ENCODE measurements around the gene CBX8. TPM values are rescaled to one million over a fixed set of nuclear protein-coding genes. Genes with fewer than 3 reads are reported as not detected.
A peak's percentile ranks its signal among the peaks of the same experiment; 100 is the strongest.

The CBX8 gene
- total and polyA plus RNA-seq, 2 of the 13 experiments (the other 11 are each of a cell fraction or from before 2014, with no cell fraction given) = 0.34 to 12.6 TPM

GRCh38 chr17:79742951-79743476, 53.9 kb downstream of the CBX8 start (continued):
- TF ChIP-seq ATF5 (CRISPR knock-in tag; IDR thresholded peaks at IDR 0.05; ENCODE audit: low read depth) (no peak), NCOR1 (IDR thresholded peaks at IDR 0.05; ENCODE audit: borderline replicate concordance, low read length) (peak; percentile 91), TRAFD1 (CRISPR knock-in tag; IDR thresholded peaks at IDR 0.05; ENCODE audit: borderline replicate concordance) (no peak; the same call in 1 of the 2 replicates), POGZ (CRISPR knock-in tag; IDR thresholded peaks at IDR 0.05) (peak; percentile 84), ATF4 (CRISPR knock-in tag; IDR thresholded peaks at IDR 0.05) (no peak), ZNF891 (CRISPR knock-in tag; IDR thresholded peaks at IDR 0.05) (peak; percentile 56; the same call in 1 of the 2 replicates), STAT5B (CRISPR knock-in tag; IDR thresholded peaks at IDR 0.05) (no peak), TERF1 (CRISPR knock-in tag; IDR thresholded peaks at IDR 0.05) (no peak), RNF219 (CRISPR knock-in tag; IDR thresholded peaks at IDR 0.05) (no peak), PHF21A (CRISPR knock-in tag; IDR thresholded peaks at IDR 0.05) (peak; percentile 97), KDM5B (CRISPR knock-in tag; IDR thresholded peaks at IDR 0.05; ENCODE audit: borderline replicate concordance) (peak; percentile 88), NCOA5 (CRISPR knock-in tag; IDR thresholded peaks at IDR 0.05) (no peak), CHD2 (IDR thresholded peaks at IDR 0.05; ENCODE audit: low read depth, low read length) (no peak), EED (CRISPR knock-in tag; IDR thresholded peaks at IDR 0.05) (peak; percentile 85), ATF7 (IDR thresholded peaks at IDR 0.05) (no peak), ATF7 (CRISPR knock-in tag; IDR thresholded peaks at IDR 0.05) (no peak), TMF1 (CRISPR knock-in tag; IDR thresholded peaks at IDR 0.05; ENCODE audit: low read depth) (no peak), CENPT (CRISPR knock-in tag; IDR thresholded peaks at IDR 0.05; ENCODE audit: low read depth) (no peak), SALL1 (CRISPR knock-in tag; IDR thresholded peaks at IDR 0.05) (peak; percentile 96), ARNTL (CRISPR knock-in tag; IDR thresholded peaks at IDR 0.05) (no peak), ZFP36L1 (CRISPR knock-in tag; IDR thresholded peaks at IDR 0.05) (peak; percentile 28; the same call in 1 of the 2 replicates), CAMTA2 (CRISPR knock-in tag; IDR thresholded peaks at IDR 0.05; ENCODE audit: borderline replicate concordance) (no peak; the same call in 1 of the 2 replicates), SOX6 (IDR thresholded peaks at IDR 0.05) (no peak), SOX6 (CRISPR knock-in tag; IDR thresholded peaks at IDR 0.05) (peak; percentile 99)

Data from HepG2 (cell line).